Measurements from ENCODE around the gene LCE1E.

DNA sequence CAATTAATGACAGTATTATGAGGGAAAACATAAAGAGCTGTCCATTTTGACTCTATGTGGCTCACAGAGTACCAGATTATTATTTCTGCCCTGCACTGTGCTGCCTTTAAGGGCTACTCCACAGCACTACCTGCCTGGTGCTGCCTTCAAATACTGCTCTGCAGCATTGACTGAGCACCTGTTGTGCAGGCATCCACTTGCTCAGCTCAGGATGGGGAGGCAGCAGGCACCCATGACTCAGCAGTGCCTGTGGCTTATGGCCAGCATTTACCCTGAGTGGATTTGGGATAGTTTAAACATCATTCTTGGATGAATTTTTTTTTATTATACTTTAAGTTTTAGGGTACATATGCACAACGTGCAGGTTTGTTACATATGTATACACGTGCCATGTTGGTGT lies 29.2 kb upstream of the LCE1E start:
- TF ChIP-seq, protein P1, sequence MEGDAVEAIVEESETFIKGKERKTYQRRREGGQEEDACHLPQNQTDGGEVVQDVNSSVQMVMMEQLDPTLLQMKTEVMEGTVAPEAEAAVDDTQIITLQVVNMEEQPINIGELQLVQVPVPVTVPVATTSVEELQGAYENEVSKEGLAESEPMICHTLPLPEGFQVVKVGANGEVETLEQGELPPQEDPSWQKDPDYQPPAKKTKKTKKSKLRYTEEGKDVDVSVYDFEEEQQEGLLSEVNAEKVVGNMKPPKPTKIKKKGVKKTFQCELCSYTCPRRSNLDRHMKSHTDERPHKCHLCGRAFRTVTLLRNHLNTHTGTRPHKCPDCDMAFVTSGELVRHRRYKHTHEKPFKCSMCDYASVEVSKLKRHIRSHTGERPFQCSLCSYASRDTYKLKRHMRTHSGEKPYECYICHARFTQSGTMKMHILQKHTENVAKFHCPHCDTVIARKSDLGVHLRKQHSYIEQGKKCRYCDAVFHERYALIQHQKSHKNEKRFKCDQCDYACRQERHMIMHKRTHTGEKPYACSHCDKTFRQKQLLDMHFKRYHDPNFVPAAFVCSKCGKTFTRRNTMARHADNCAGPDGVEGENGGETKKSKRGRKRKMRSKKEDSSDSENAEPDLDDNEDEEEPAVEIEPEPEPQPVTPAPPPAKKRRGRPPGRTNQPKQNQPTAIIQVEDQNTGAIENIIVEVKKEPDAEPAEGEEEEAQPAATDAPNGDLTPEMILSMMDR (IDR thresholded peaks at IDR 0.05; ENCODE audit: low read length): no peak
- no peak for TF ChIP-seq EZH2 (optimal IDR thresholded peaks at IDR 0.05; ENCODE audit: low read depth, low read length)

All from MM.1S (cell line).